ENCODE results near the gene DNAH14. TPM values are rescaled to one million over a fixed set of nuclear protein-coding genes. Genes with fewer than 3 reads are reported as not detected.

The DNAH14 gene
- total RNA-seq, 1 experiment from 2014 or later: 39.7 TPM

DNA sequence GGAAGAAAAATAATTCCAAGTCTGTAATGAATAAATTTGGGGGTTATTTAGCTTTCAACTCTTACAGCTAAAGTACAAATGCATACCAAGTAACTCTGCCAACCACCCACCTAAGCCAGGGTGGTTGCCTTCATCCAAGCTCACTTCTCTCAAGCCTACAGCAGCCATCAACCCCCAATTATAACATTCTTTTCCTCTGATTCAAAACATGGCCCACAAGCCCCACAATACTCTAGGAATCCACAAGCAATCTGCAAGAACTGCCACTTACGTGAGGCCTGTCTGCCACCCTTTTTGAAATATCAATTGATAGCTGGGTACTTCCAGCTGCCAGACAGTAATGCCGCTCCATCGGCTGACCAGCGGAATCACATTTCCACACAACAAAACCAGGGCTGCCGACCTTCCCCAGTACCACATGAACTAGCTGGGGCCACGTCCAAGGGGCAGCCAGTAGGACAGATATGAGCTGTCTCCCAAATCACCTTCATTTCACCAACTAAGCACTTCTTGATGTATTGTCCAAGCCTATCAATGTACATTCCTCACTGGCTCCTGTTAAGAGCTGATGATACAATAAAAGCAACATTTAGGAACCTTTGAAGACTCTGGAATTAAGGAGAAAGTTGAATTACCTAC lies 495.2 kb downstream of the DNAH14 start:
- TF ChIP-seq, protein P1, sequence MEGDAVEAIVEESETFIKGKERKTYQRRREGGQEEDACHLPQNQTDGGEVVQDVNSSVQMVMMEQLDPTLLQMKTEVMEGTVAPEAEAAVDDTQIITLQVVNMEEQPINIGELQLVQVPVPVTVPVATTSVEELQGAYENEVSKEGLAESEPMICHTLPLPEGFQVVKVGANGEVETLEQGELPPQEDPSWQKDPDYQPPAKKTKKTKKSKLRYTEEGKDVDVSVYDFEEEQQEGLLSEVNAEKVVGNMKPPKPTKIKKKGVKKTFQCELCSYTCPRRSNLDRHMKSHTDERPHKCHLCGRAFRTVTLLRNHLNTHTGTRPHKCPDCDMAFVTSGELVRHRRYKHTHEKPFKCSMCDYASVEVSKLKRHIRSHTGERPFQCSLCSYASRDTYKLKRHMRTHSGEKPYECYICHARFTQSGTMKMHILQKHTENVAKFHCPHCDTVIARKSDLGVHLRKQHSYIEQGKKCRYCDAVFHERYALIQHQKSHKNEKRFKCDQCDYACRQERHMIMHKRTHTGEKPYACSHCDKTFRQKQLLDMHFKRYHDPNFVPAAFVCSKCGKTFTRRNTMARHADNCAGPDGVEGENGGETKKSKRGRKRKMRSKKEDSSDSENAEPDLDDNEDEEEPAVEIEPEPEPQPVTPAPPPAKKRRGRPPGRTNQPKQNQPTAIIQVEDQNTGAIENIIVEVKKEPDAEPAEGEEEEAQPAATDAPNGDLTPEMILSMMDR (conservative IDR thresholded peaks at IDR 0.05): no peak
- no peak overlapping the region for H3K27ac ChIP-seq (ENCODE audit: insufficient read length, low read depth, low read length)
- no peak for DNase-seq

More for the DNA sequence above, 495.2 kb downstream of the DNAH14 start:
- H3K9me3 ChIP-seq (ENCODE audit: control insufficient read depth, low read depth, low read length): no peaks in the 10 kb centered on the region
- no peak overlapping the region for H3T11ph ChIP-seq (ENCODE audit: low read length)
- no peak overlapping the region for H4K5ac ChIP-seq (ENCODE audit: insufficient read length, low read depth, low read length)
- no peak overlapping the region for H2AFZ ChIP-seq (ENCODE audit: low read length)
- no peak overlapping the region for H3K14ac ChIP-seq (ENCODE audit: insufficient read depth, low read length)
- peaks cover 16% of the 10 kb centered on the region for H3K23me2 ChIP-seq (ENCODE audit: insufficient read length, low read depth, low read length, poor library complexity, severe bottlenecking)
- no peak overlapping the region for H3K4me2 ChIP-seq (ENCODE audit: insufficient read depth, insufficient read length, low read length)
- no CpG with 5 or more reads among the region's 6 CpGs for WGBS (ENCODE audit: extremely low coverage, insufficient read length, low lambda C conversion rate)
- 0 out of 7 replicates have a peak overlapping the region, but pooled peaks of 2 of the 3 experiments have one; percentile 12 to 34 for H3K27ac Mint-ChIP-seq
- H3K79me2 ChIP-seq (ENCODE audit: insufficient read depth, low read length): peaks cover 31% of the 10 kb centered on the region
- H2AK5ac ChIP-seq (ENCODE audit: insufficient read length, low read length): no peak overlapping the region
- H3K56ac ChIP-seq (ENCODE audit: insufficient read length, low read depth, low read length): no peak overlapping the region
- no peak overlapping the region for H3K23ac ChIP-seq (ENCODE audit: insufficient read length, low read depth, low read length)
- no peaks in the 10 kb centered on the region for H3K27me3 ChIP-seq (ENCODE audit: insufficient read depth, low read length)
- peaks cover 13% of the 10 kb centered on the region for H3K27me3 Mint-ChIP-seq (ENCODE audit: low read depth)
- no peak overlapping the region for H2BK120ac ChIP-seq (ENCODE audit: low read depth, low read length, poor library complexity, severe bottlenecking)
- no peak overlapping the region for H4K91ac ChIP-seq (ENCODE audit: insufficient read length, low read depth, low read length)
- no peaks in the 10 kb centered on the region for H3K9me3 Mint-ChIP-seq
- H3K4ac ChIP-seq (ENCODE audit: low read depth, low read length): no peak overlapping the region
- no peak overlapping the region for H2BK12ac ChIP-seq (ENCODE audit: insufficient read length, low read depth, low read length)
- no peaks in the 10 kb centered on the region for H4K20me1 ChIP-seq (ENCODE audit: control insufficient read depth, insufficient read depth, insufficient read length)
- H2BK20ac ChIP-seq (ENCODE audit: low read depth, low read length, poor library complexity, severe bottlenecking): no peak overlapping the region
- no peak overlapping the region for H3K9ac ChIP-seq (ENCODE audit: extremely low read depth, insufficient read length, low read length)
- peaks cover 15% of the 10 kb centered on the region; the same call in 1 of the 2 replicates for H3K4me1 ChIP-seq (ENCODE audit: insufficient read depth, low read length)
- peaks cover 5% of the 10 kb centered on the region for H3K79me1 ChIP-seq (ENCODE audit: insufficient read depth, low read depth, low read length, poor library complexity, severe bottlenecking)
- peak overlapping the region in 1 of 2 experiments; percentile 98; a peak in 2 of 5 replicates for H3K4me3 Mint-ChIP-seq
- H2BK15ac ChIP-seq (ENCODE audit: low read depth, low read length): no peak overlapping the region
- H3K18ac ChIP-seq (ENCODE audit: insufficient read length, low read depth, low read length): no peak overlapping the region
- H2BK5ac ChIP-seq (ENCODE audit: insufficient read length, low read length): no peak overlapping the region
- no peak overlapping the region for H4K8ac ChIP-seq (replicated peaks; ENCODE audit: insufficient read length, low read depth, low read length)
- peaks cover 2 to 6% (median 5%) of the 10 kb centered on the region in 3 experiments; a peak in 5 of 7 replicates for H3K36me3 Mint-ChIP-seq (ENCODE audit: insufficient read depth in 1 of 3, low read depth in 3 of 3)
- peaks cover 46 to 52% of the 10 kb centered on the region in 2 experiments for H3K4me1 Mint-ChIP-seq
